ENCODE measurements around the gene PPCS. TPM values are rescaled to one million over a fixed set of nuclear protein-coding genes. Genes with fewer than 3 reads are reported as not detected.

Gene PPCS
- polyA plus RNA-seq, 1 donor from 2014 or later = 85.1 TPM

- H3K9ac ChIP-seq (ENCODE audit: low read length) = peak overlapping the region; percentile 59
- peaks cover 32% of the 10 kb centered on the region for H3F3A ChIP-seq (ENCODE audit: insufficient read depth, low read length, poor library complexity, severe bottlenecking)
- TF ChIP-seq SMC3 (conservative IDR thresholded peaks at IDR 0.05; ENCODE audit: poor library complexity) (peak; percentile 41), RAD21 (conservative IDR thresholded peaks at IDR 0.05) (peak; percentile 44), EP300 (conservative IDR thresholded peaks at IDR 0.05; ENCODE audit: poor library complexity, severe bottlenecking) (peak; percentile 45), REST (IDR thresholded peaks at IDR 0.05; ENCODE audit: borderline replicate concordance) (peak; percentile 75), EZH2 (IDR thresholded peaks at IDR 0.05; ENCODE audit: borderline replicate concordance, insufficient read depth, low read length, poor library complexity, severe bottlenecking) (no peak), CTCF (IDR thresholded peaks at IDR 0.05; ENCODE audit: poor library complexity, severe bottlenecking) (no peak), POLR2AphosphoS5 (IDR thresholded peaks at IDR 0.05) (peak; percentile 61)
- peak overlapping the region; percentile 95 for H3K27ac ChIP-seq (ENCODE audit: low read length)
- H3K79me2 ChIP-seq (replicated peaks; ENCODE audit: insufficient read depth, low read length) = no peaks in the 10 kb centered on the region
- H4K20me1 ChIP-seq (ENCODE audit: insufficient read depth) = no peaks in the 10 kb centered on the region
- H3K36me3 ChIP-seq (ENCODE audit: insufficient read depth, low read length) = no peaks in the 10 kb centered on the region
- H3K4me3 ChIP-seq (ENCODE audit: low read length) = peak overlapping the region; percentile 52
- no peaks in the 10 kb centered on the region for H3K9me2 ChIP-seq (ENCODE audit: insufficient read depth, low read length)
- no peaks in the 10 kb centered on the region for H3K9me3 ChIP-seq (ENCODE audit: low read length)
- no peaks in the 10 kb centered on the region for H3K27me3 ChIP-seq (ENCODE audit: insufficient read depth, low read depth, low read length)
- peak overlapping the region; percentile 57 for H3K4me2 ChIP-seq (ENCODE audit: low read length)
- no peak overlapping the region for H2AFZ ChIP-seq (ENCODE audit: low read depth, low read length)
These were observed 35.3 kb upstream of the PPCS start for GRCh38 chr1:42420911-42421585.

GRCh38 chr1:42422737-42423136 lies 33.6 kb upstream of the PPCS start:
- H3K4me2 ChIP-seq (ENCODE audit: low read length) = no peak overlapping the region
- TF ChIP-seq CTCF (IDR thresholded peaks at IDR 0.05; ENCODE audit: poor library complexity, severe bottlenecking) (peak; percentile 9), POLR2AphosphoS5 (IDR thresholded peaks at IDR 0.05) (peak; percentile 99), REST (IDR thresholded peaks at IDR 0.05; ENCODE audit: borderline replicate concordance) (peak; percentile 74), EZH2 (IDR thresholded peaks at IDR 0.05; ENCODE audit: borderline replicate concordance, insufficient read depth, low read length, poor library complexity, severe bottlenecking) (no peak), EP300 (conservative IDR thresholded peaks at IDR 0.05; ENCODE audit: poor library complexity, severe bottlenecking) (peak; percentile 100), RAD21 (conservative IDR thresholded peaks at IDR 0.05) (peak; percentile 47), MXI1 (conservative IDR thresholded peaks at IDR 0.05; ENCODE audit: poor library complexity, severe bottlenecking) (peak; percentile 66), SMC3 (conservative IDR thresholded peaks at IDR 0.05; ENCODE audit: poor library complexity) (peak; percentile 36), TAF1 (IDR thresholded peaks at IDR 0.05; ENCODE audit: low read depth) (peak; percentile 43)
- no peaks in the 10 kb centered on the region for H3K27me3 ChIP-seq (ENCODE audit: insufficient read depth, low read depth, low read length)
- H3F3A ChIP-seq (ENCODE audit: insufficient read depth, low read length, poor library complexity, severe bottlenecking) = peaks cover 32% of the 10 kb centered on the region
- no peaks in the 10 kb centered on the region for H3K9me3 ChIP-seq (ENCODE audit: low read length)
- no peaks in the 10 kb centered on the region for H3K36me3 ChIP-seq (ENCODE audit: insufficient read depth, low read length)
- peak overlapping the region; percentile 50 for H3K9ac ChIP-seq (ENCODE audit: low read length)
- no peak overlapping the region for H2AFZ ChIP-seq (ENCODE audit: low read depth, low read length)
- H3K79me2 ChIP-seq (replicated peaks; ENCODE audit: insufficient read depth, low read length) = no peaks in the 10 kb centered on the region
- peak overlapping the region; percentile 95 for H3K27ac ChIP-seq (ENCODE audit: low read length)
- H4K20me1 ChIP-seq (ENCODE audit: insufficient read depth) = no peaks in the 10 kb centered on the region
- no peaks in the 10 kb centered on the region for H3K9me2 ChIP-seq (ENCODE audit: insufficient read depth, low read length)
- peak overlapping the region; percentile 14 for H3K4me3 ChIP-seq (ENCODE audit: low read length)
